Mesothelial cell of epicardium (in vitro differentiated cells): ENCODE data around the gene DIAPH3. TPM values are rescaled to one million over a fixed set of nuclear protein-coding genes. Genes with fewer than 3 reads are reported as not detected.

ENCODE experiments used
- DNase-seq, 2 experiments: peaks; one replicate each; pipeline ENCODE4 v3.0.0; 2021; ENCODE audit warnings: low spot score in 2 of 2; ENCODE audit not compliant: unreplicated experiment in 2 of 2
- H3K27ac Mint-ChIP-seq: 2 replicates; pipeline ENCODE4 v1.8.0; 2021; ENCODE audit warnings: mixed read lengths
- H3K27me3 Mint-ChIP-seq: 2 replicates; pipeline ENCODE4 v1.8.0; 2021; ENCODE audit warnings: low read depth, mixed read lengths
- H3K36me3 Mint-ChIP-seq: 2 replicates; pipeline ENCODE4 v1.8.0; 2021; ENCODE audit warnings: mixed read lengths
- H3K4me1 Mint-ChIP-seq: 2 replicates; pipeline ENCODE4 v1.8.0; 2021; ENCODE audit warnings: mixed read lengths
- H3K4me3 Mint-ChIP-seq: 2 replicates; pipeline ENCODE4 v1.8.0; 2021; ENCODE audit warnings: mild to moderate bottlenecking, moderate library complexity, mixed read lengths
- H3K9me3 Mint-ChIP-seq: 2 replicates; pipeline ENCODE4 v1.8.0; 2021; ENCODE audit warnings: mixed read lengths
- CTCF ChIP-seq: fragments of 200-600 bp; sonication (generic); IDR thresholded peaks from one replicate; pipeline ENCODE4 v1.5.0; 2021; ENCODE audit warnings: antibody characterized with exemption; ENCODE audit not compliant: unreplicated experiment
- total RNA-seq: library from RNA; stranded (reverse); gene quantifications from 3 replicates; pipeline ENCODE4 v1.2.1, GENCODE V29; 2021

The DIAPH3 gene
- total RNA-seq, 1 donor from 2014 or later: 16.8 TPM

GRCh38 chr13:59744747-59745391, 418.9 kb downstream of the DIAPH3 start:
- H3K9me3 Mint-ChIP-seq: peaks cover 9% of the 10 kb centered on the region
- no peak for DNase-seq
- peaks cover 8% of the 10 kb centered on the region for H3K36me3 Mint-ChIP-seq
- H3K27ac Mint-ChIP-seq: peak overlapping the region; percentile 73
- no peak overlapping the region for H3K4me3 Mint-ChIP-seq
- no peaks in the 10 kb centered on the region for H3K27me3 Mint-ChIP-seq
- TF ChIP-seq CTCF: no peak
- peaks cover 25% of the 10 kb centered on the region for H3K4me1 Mint-ChIP-seq

GRCh38 chr13:59743195-59743594, 420.5 kb downstream of the DIAPH3 start:
- Mint-ChIP-seq H3K27ac (peak overlapping the region; percentile 1), H3K9me3 (peaks cover 9% of the 10 kb centered on the region), H3K27me3 (no peaks in the 10 kb centered on the region), H3K4me1 (peaks cover 21% of the 10 kb centered on the region), H3K36me3 (peaks cover 8% of the 10 kb centered on the region), H3K4me3 (no peak overlapping the region)
- TF ChIP-seq CTCF: no peak
- DNase-seq: no peak

GRCh38 chr13:59742467-59742866, 421.3 kb downstream of the DIAPH3 start:
- peaks cover 8% of the 10 kb centered on the region for H3K36me3 Mint-ChIP-seq
- peaks cover 9% of the 10 kb centered on the region for H3K9me3 Mint-ChIP-seq
- peak overlapping the region; percentile 41 for H3K27ac Mint-ChIP-seq

GRCh38 chr13:59738921-59739320, 424.8 kb downstream of the DIAPH3 start:
- no peak for DNase-seq
- Mint-ChIP-seq H3K4me3 (no peak overlapping the region), H3K36me3 (peaks cover 14% of the 10 kb centered on the region), H3K4me1 (peaks cover 8% of the 10 kb centered on the region), H3K27ac (no peak overlapping the region), H3K27me3 (no peaks in the 10 kb centered on the region), H3K9me3 (peaks cover 18% of the 10 kb centered on the region)
- no peak for TF ChIP-seq CTCF

More at GRCh38 chr13:59742467-59742866, 421.3 kb downstream of the DIAPH3 start:
- Mint-ChIP-seq H3K4me3 (no peak overlapping the region), H3K27me3 (no peaks in the 10 kb centered on the region), H3K4me1 (peaks cover 16% of the 10 kb centered on the region)
- TF ChIP-seq CTCF: no peak
- no peak for DNase-seq

- Mint-ChIP-seq H3K36me3 (peaks cover 6% of the 10 kb centered on the region), H3K4me1 (peaks cover 15% of the 10 kb centered on the region), H3K27ac (no peak overlapping the region), H3K27me3 (no peaks in the 10 kb centered on the region), H3K4me3 (no peak overlapping the region), H3K9me3 (peaks cover 9% of the 10 kb centered on the region)
- DNase-seq: no peak
- no peak for TF ChIP-seq CTCF
Measured at GRCh38 chr13:59734393-59734792, 429.3 kb downstream of the DIAPH3 start.
